SK-N-SH treated with all-trans-retinoic acid at 6 μM for 48 hours (cell line): ENCODE results near the gene ECM1.

Experiments
- ARNTL ChIP-seq: fragments of 450-650 bp; formaldehyde crosslinking; IDR thresholded peaks from 2 replicates; pipeline ENCODE4 v1.5.0; 2020; ENCODE audit warnings: low read depth, mild to moderate bottlenecking, moderate library complexity, borderline replicate concordance
- CSDC2 ChIP-seq: fragments of 250-450 bp; sonication (Bioruptor Pico); IDR thresholded peaks from 2 replicates; pipeline ENCODE4 v1.5.0; 2020; ENCODE audit warnings: mild to moderate bottlenecking, moderate library complexity
- ESRRG ChIP-seq: fragments of 250-450 bp; sonication (Bioruptor Pico); IDR thresholded peaks from 2 replicates; pipeline ENCODE4 v1.6.1; 2021; ENCODE audit warnings: mild to moderate bottlenecking
- OSR1 ChIP-seq: fragments of 250-450 bp; sonication (Bioruptor Pico); IDR thresholded peaks from 2 replicates; pipeline ENCODE4 v1.8.0; 2022; ENCODE audit warnings: moderate library complexity, mild to moderate bottlenecking, inconsistent platforms
- RARB ChIP-seq: fragments of 250-450 bp; sonication (Bioruptor Pico); IDR thresholded peaks from 2 replicates; pipeline ENCODE4 v1.8.0; 2021; ENCODE audit warnings: mild to moderate bottlenecking, moderate library complexity
- TCF4 ChIP-seq: fragments of 250-450 bp; sonication (Bioruptor Pico); IDR thresholded peaks from 2 replicates; pipeline ENCODE4 v1.8.0; 2021; ENCODE audit warnings: mild to moderate bottlenecking, moderate library complexity, borderline replicate concordance
- ZC3H10 ChIP-seq: fragments of 250-450 bp; sonication (Bioruptor Pico); IDR thresholded peaks from 2 replicates; pipeline ENCODE4 v1.5.1; 2021; ENCODE audit warnings: mild to moderate bottlenecking, moderate library complexity
- ZFP3 ChIP-seq: fragments of 250-450 bp; sonication (Bioruptor Pico); IDR thresholded peaks from 2 replicates; pipeline ENCODE4 v1.5.0; 2020; ENCODE audit warnings: mild to moderate bottlenecking, moderate library complexity
- ZFP30 ChIP-seq: fragments of 450-650 bp; formaldehyde crosslinking; IDR thresholded peaks from 2 replicates; pipeline ENCODE4 v1.5.0; 2022; ENCODE audit warnings: mild to moderate bottlenecking, moderate library complexity
- ZNF565 ChIP-seq: fragments of 450-650 bp; formaldehyde crosslinking; conservative IDR thresholded peaks from 2 replicates; pipeline ENCODE4 v1.5.0; 2020; ENCODE audit warnings: low read depth, mild to moderate bottlenecking, moderate library complexity
- ZNF70 ChIP-seq: fragments of 450-650 bp; formaldehyde crosslinking; IDR thresholded peaks from 2 replicates; pipeline ENCODE4 v1.5.0; 2020; ENCODE audit warnings: mild to moderate bottlenecking, moderate library complexity
- TF ChIP-seq, protein P1 (sequence below): fragments of 250-450 bp; sonication (Bioruptor Pico); IDR thresholded peaks from 2 replicates; pipeline ENCODE4 v1.8.0; 2020; ENCODE audit warnings: mild to moderate bottlenecking, moderate library complexity, borderline replicate concordance
- TF ChIP-seq, protein P2 (sequence below): fragments of 250-450 bp; sonication (Bioruptor Pico); IDR thresholded peaks from 2 replicates; pipeline ENCODE4 v1.5.1; 2020; ENCODE audit warnings: low read depth, mild to moderate bottlenecking, moderate library complexity

DNA sequence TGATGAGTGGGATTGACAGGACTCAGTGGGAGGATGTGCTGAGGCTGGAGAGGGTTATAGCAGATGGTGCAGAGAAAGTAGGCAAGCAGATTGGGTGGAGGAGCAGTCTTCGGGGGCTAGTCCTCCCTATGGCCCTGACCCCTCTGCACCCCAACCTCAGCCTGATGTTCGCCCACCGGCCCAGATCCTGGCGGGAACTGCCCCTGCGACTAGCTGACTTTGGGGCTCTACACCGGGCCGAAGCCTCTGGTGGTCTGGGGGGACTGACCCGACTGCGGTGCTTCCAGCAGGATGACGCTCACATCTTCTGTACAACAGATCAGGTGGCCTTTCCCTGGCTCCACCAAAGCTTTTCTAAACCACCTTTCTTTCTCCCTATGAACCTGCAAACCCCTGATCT, 9.6 kb upstream of the ECM1 start:
- TF ChIP-seq ZNF565 (CRISPR knock-in tag) = no peak
- TF ChIP-seq ZNF70 (CRISPR knock-in tag) = no peak
- TF ChIP-seq OSR1 (CRISPR knock-in tag) = no peak
- TF ChIP-seq, protein P1, sequence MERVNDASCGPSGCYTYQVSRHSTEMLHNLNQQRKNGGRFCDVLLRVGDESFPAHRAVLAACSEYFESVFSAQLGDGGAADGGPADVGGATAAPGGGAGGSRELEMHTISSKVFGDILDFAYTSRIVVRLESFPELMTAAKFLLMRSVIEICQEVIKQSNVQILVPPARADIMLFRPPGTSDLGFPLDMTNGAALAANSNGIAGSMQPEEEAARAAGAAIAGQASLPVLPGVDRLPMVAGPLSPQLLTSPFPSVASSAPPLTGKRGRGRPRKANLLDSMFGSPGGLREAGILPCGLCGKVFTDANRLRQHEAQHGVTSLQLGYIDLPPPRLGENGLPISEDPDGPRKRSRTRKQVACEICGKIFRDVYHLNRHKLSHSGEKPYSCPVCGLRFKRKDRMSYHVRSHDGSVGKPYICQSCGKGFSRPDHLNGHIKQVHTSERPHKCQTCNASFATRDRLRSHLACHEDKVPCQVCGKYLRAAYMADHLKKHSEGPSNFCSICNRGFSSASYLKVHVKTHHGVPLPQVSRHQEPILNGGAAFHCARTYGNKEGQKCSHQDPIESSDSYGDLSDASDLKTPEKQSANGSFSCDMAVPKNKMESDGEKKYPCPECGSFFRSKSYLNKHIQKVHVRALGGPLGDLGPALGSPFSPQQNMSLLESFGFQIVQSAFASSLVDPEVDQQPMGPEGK (CRISPR knock-in tag) = no peak
- no peak for TF ChIP-seq ZC3H10 (CRISPR knock-in tag)
- TF ChIP-seq ESRRG (CRISPR knock-in tag) = no peak
- no peak for TF ChIP-seq RARB (CRISPR knock-in tag)
- no peak for TF ChIP-seq CSDC2 (CRISPR knock-in tag)
- TF ChIP-seq ZFP3 (CRISPR knock-in tag) = no peak
- TF ChIP-seq ZFP30 = no peak
- TF ChIP-seq, protein P2, sequence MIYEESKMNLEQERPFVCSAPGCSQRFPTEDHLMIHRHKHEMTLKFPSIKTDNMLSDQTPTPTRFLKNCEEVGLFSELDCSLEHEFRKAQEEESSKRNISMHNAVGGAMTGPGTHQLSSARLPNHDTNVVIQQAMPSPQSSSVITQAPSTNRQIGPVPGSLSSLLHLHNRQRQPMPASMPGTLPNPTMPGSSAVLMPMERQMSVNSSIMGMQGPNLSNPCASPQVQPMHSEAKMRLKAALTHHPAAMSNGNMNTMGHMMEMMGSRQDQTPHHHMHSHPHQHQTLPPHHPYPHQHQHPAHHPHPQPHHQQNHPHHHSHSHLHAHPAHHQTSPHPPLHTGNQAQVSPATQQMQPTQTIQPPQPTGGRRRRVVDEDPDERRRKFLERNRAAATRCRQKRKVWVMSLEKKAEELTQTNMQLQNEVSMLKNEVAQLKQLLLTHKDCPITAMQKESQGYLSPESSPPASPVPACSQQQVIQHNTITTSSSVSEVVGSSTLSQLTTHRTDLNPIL (CRISPR knock-in tag) = no peak
- TF ChIP-seq TCF4 (CRISPR knock-in tag) = no peak
- no peak for TF ChIP-seq ARNTL (CRISPR knock-in tag)
